NCI-H774 (cell line): Measurements from ENCODE around the gene NOTCH1.

ENCODE experiments used
- DNase-seq: peaks from one replicate; lab custom pipeline; 2025; lab: John Stamatoyannopoulos, UW

NOTCH1 gene

GRCh38 chr9:136485049-136486045 is 60.5 kb downstream of the NOTCH1 start:
- DNase-seq = peak; percentile 68

- DNase-seq = peak; percentile 22
Measured at GRCh38 chr9:136484153-136485048, 61.4 kb downstream of the NOTCH1 start.

GRCh38 chr9:136483589-136484152 is 62.2 kb downstream of the NOTCH1 start:
- peak; percentile 96 for DNase-seq

GRCh38 chr9:136482793-136483588 is 62.9 kb downstream of the NOTCH1 start, which contains the start of gene SEC16A:
SEC16A (minus strand) TSS chr9:136483040; CDS start chr9:136477615, 5,425 bp downstream.
- DNase-seq = peak; percentile 99

- DNase-seq = no peak
Measured at GRCh38 chr9:136482046-136482792, 63.6 kb downstream of the NOTCH1 start.

- no peak for DNase-seq
Measured at GRCh38 chr9:136481558-136481957, 64.3 kb downstream of the NOTCH1 start.

GRCh38 chr9:136476369-136477150 is 69.3 kb downstream of the NOTCH1 start:
- no peak for DNase-seq

GRCh38 chr9:136474974-136475865 is 70.6 kb downstream of the NOTCH1 start:
- no peak for DNase-seq

- DNase-seq = no peak
Measured at GRCh38 chr9:136474021-136474640, 71.7 kb downstream of the NOTCH1 start.

- DNase-seq = no peak
Measured at GRCh38 chr9:136473354-136473721, 72.5 kb downstream of the NOTCH1 start.

GRCh38 chr9:136472640-136473353 is 73.1 kb downstream of the NOTCH1 start:
- no peak for DNase-seq

- DNase-seq = no peak
Measured at GRCh38 chr9:136471802-136472487, 73.9 kb downstream of the NOTCH1 start.

- DNase-seq = no peak
Measured at GRCh38 chr9:136470792-136471469, 74.9 kb downstream of the NOTCH1 start.

GRCh38 chr9:136470356-136470755 is 75.5 kb downstream of the NOTCH1 start:
- no peak for DNase-seq

- DNase-seq = no peak
Measured at GRCh38 chr9:136467766-136468165, 78.1 kb downstream of the NOTCH1 start.

- DNase-seq = no peak
Measured at GRCh38 chr9:136466155-136466541, 79.7 kb downstream of the NOTCH1 start.
